ENCODE measurements around the gene ZBTB5. TPM values are rescaled to one million over a fixed set of nuclear protein-coding genes. Genes with fewer than 3 reads are reported as not detected.

ZBTB5 gene
- total and polyA plus RNA-seq, 2 of the 13 experiments (the other 11 are each of a cell fraction or from before 2014, with no cell fraction given) = 12.5 to 20.5 TPM

DNA sequence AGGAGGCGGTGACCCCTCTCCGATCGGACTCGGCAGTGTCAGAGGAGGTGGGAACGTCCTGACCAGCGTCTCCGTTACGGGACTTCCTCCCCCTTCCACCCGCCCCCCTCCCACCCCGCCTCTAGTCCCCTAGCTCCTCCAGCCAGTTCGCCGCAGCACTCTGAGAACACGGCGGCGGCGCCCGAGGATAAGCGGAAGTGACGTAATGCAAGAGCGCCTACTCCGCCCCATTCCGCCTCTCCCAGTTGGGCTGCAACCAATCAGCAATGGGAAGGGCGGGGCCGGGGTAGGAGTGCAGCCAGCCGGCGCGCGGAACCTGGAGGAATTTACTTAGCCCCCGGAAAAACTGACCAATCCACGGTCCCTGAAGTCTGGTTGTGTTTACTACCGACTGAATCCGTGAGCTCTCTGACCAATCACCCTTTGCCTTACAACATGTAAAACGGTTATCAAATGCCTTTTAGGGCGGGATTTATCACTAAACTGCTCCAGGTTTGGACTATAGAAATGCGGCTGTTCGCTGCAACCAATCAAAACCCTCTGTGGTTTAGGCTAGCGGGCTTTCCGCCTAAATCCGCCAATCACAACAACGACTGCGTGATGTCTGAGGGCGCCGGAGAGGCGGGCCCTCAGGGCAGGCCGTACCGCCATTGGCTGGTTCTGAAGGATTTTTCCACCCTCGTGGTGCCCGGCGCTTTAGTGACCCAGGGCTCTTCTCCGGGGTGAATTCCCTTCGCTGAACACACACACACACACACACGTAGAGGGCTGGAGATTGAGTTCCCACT lies at the start of gene ZBTB5 (continued):
- TF ChIP-seq, protein P1, sequence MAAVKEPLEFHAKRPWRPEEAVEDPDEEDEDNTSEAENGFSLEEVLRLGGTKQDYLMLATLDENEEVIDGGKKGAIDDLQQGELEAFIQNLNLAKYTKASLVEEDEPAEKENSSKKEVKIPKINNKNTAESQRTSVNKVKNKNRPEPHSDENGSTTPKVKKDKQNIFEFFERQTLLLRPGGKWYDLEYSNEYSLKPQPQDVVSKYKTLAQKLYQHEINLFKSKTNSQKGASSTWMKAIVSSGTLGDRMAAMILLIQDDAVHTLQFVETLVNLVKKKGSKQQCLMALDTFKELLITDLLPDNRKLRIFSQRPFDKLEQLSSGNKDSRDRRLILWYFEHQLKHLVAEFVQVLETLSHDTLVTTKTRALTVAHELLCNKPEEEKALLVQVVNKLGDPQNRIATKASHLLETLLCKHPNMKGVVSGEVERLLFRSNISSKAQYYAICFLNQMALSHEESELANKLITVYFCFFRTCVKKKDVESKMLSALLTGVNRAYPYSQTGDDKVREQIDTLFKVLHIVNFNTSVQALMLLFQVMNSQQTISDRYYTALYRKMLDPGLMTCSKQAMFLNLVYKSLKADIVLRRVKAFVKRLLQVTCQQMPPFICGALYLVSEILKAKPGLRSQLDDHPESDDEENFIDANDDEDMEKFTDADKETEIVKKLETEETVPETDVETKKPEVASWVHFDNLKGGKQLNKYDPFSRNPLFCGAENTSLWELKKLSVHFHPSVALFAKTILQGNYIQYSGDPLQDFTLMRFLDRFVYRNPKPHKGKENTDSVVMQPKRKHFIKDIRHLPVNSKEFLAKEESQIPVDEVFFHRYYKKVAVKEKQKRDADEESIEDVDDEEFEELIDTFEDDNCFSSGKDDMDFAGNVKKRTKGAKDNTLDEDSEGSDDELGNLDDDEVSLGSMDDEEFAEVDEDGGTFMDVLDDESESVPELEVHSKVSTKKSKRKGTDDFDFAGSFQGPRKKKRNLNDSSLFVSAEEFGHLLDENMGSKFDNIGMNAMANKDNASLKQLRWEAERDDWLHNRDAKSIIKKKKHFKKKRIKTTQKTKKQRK (IDR thresholded peaks at IDR 0.05; ENCODE audit: low read length) = peak; percentile 73
- TF ChIP-seq ARHGAP35 (CRISPR knock-in tag; IDR thresholded peaks at IDR 0.05; ENCODE audit: borderline replicate concordance) (no peak), NFYB (CRISPR knock-in tag; IDR thresholded peaks at IDR 0.05) (peak; percentile 96), ZNF773 (CRISPR knock-in tag; IDR thresholded peaks at IDR 0.05; ENCODE audit: borderline replicate concordance) (no peak), MAFF (IDR thresholded peaks at IDR 0.05; ENCODE audit: low read depth, low read length) (no peak), MYC (CRISPR knock-in tag; IDR thresholded peaks at IDR 0.05; ENCODE audit: borderline replicate concordance) (peak; percentile 70), SOX13 (IDR thresholded peaks at IDR 0.05) (no peak), SOX13 (CRISPR knock-in tag; conservative IDR thresholded peaks at IDR 0.05 in 1 of 2, IDR thresholded peaks at IDR 0.05 in 1 of 2) (no peak), RNF2 (conservative IDR thresholded peaks at IDR 0.05; ENCODE audit: low read depth) (0 out of 2 replicates have a peak, but pooled peaks have one; percentile 40), SMAD1 (CRISPR knock-in tag; IDR thresholded peaks at IDR 0.05; ENCODE audit: borderline replicate concordance, low read depth) (no peak), CREM (IDR thresholded peaks at IDR 0.05) (peak; percentile 92), CREM (CRISPR knock-in tag; IDR thresholded peaks at IDR 0.05) (0 out of 2 replicates have a peak, but pooled peaks have one; percentile 46), ZNF782 (CRISPR knock-in tag; IDR thresholded peaks at IDR 0.05; ENCODE audit: borderline replicate concordance) (no peak; the same call in 1 of the 2 replicates), ETV5 (CRISPR knock-in tag; IDR thresholded peaks at IDR 0.05; ENCODE audit: borderline replicate concordance) (peak; percentile 44; the same call in 1 of the 2 replicates), ZNF180 (CRISPR knock-in tag; IDR thresholded peaks at IDR 0.05; ENCODE audit: borderline replicate concordance, low read depth) (no peak)
- TF ChIP-seq, protein P2, sequence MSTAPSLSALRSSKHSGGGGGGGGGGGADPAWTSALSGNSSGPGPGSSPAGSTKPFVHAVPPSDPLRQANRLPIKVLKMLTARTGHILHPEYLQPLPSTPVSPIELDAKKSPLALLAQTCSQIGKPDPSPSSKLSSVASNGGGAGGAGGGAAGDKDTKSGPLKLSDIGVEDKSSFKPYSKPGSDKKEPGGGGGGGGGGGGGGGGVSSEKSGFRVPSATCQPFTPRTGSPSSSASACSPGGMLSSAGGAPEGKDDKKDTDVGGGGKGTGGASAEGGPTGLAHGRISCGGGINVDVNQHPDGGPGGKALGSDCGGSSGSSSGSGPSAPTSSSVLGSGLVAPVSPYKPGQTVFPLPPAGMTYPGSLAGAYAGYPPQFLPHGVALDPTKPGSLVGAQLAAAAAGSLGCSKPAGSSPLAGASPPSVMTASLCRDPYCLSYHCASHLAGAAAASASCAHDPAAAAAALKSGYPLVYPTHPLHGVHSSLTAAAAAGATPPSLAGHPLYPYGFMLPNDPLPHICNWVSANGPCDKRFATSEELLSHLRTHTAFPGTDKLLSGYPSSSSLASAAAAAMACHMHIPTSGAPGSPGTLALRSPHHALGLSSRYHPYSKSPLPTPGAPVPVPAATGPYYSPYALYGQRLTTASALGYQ (CRISPR knock-in tag; IDR thresholded peaks at IDR 0.05) = no peak
- TF ChIP-seq, protein P3, sequence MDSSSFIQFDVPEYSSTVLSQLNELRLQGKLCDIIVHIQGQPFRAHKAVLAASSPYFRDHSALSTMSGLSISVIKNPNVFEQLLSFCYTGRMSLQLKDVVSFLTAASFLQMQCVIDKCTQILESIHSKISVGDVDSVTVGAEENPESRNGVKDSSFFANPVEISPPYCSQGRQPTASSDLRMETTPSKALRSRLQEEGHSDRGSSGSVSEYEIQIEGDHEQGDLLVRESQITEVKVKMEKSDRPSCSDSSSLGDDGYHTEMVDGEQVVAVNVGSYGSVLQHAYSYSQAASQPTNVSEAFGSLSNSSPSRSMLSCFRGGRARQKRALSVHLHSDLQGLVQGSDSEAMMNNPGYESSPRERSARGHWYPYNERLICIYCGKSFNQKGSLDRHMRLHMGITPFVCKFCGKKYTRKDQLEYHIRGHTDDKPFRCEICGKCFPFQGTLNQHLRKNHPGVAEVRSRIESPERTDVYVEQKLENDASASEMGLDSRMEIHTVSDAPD (CRISPR knock-in tag; IDR thresholded peaks at IDR 0.05) = no peak
- TF ChIP-seq, protein P4, sequence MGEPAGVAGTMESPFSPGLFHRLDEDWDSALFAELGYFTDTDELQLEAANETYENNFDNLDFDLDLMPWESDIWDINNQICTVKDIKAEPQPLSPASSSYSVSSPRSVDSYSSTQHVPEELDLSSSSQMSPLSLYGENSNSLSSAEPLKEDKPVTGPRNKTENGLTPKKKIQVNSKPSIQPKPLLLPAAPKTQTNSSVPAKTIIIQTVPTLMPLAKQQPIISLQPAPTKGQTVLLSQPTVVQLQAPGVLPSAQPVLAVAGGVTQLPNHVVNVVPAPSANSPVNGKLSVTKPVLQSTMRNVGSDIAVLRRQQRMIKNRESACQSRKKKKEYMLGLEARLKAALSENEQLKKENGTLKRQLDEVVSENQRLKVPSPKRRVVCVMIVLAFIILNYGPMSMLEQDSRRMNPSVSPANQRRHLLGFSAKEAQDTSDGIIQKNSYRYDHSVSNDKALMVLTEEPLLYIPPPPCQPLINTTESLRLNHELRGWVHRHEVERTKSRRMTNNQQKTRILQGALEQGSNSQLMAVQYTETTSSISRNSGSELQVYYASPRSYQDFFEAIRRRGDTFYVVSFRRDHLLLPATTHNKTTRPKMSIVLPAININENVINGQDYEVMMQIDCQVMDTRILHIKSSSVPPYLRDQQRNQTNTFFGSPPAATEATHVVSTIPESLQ (CRISPR knock-in tag; conservative IDR thresholded peaks at IDR 0.05) = no peak
- TF ChIP-seq, protein P5, sequence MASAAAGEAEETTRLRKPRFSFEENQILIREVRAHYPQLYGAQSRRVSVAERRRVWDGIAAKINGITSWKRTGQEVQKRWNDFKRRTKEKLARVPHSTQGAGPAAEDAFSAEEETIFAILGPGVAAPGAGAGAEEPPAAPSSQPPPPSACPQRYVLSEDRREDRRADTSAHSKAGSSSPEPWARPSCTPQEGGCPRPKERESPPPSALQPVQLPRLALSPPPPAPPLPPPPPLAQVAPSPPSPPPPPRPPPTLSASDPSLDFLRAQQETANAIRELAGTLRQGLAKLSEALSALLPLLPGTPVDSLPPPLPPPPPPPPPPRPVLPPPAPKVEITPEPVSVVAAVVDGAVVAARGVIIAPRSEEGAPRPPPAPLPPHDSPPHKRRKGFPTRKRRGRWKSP (CRISPR knock-in tag; IDR thresholded peaks at IDR 0.05) = peak; percentile 55; the same call in 1 of the 2 replicates

All from HepG2 (cell line).